B cell (primary cell): ENCODE data around the gene BMP3. TPM values are rescaled to one million over a fixed set of nuclear protein-coding genes. Genes with fewer than 3 reads are reported as not detected.
"Not testable (repeated sequence)": the region's sequence is repeated elsewhere in the genome, so short reads cannot be mapped to it uniquely, and the experiment has no call there.

Source experiments
- ATAC-seq: fragments of 200-7000 bp; cut with Tn5 transposase; one replicate; pipeline ENCODE4 v1.10.0; 2021; ENCODE audit warnings: low read depth, mild to moderate bottlenecking, moderate number of reproducible peaks, moderate library complexity
- CTCF ChIA-PET: fragments of 350-600 bp; sonication (Branson Sonifier 250); formaldehyde crosslinking; loops from one replicate; lab custom pipeline; 2021; ENCODE audit warnings: antibody characterized with exemption, inconsistent platforms; lab: Charles Lee
- POLR2A ChIA-PET: fragments of 350-600 bp; sonication (Branson Sonifier 250); formaldehyde crosslinking; loops from one replicate; lab custom pipeline; 2021; ENCODE audit warnings: antibody characterized with exemption; lab: Charles Lee
- DNase-seq: peaks from one replicate; pipeline ENCODE4 v3.0.0; 2013
- H2AFZ ChIP-seq: 2 replicates; pipeline ENCODE4 v1.6.1; 2012; ENCODE audit warnings: mild to moderate bottlenecking, low read depth, low read length; ENCODE audit not compliant: insufficient read depth, poor library complexity, severe bottlenecking
- H3K27ac ChIP-seq, 2 donors: 1 replicate in 1 of 2; 2 replicates in 1 of 2; pipeline ENCODE4 v1.5.1; 2012 to 2013; ENCODE audit warnings: low read length in 2 of 2, mild to moderate bottlenecking in 2 of 2, moderate library complexity in 1 of 2
- H3K27me3 ChIP-seq, 4 experiments: fragments of 200-600 bp in 1 of 4; sonication (generic) in 1 of 4; replicated peaks in 1 of 4; 1 replicate in 2 of 4; 2 replicates in 2 of 4; pipeline versions ENCODE4 v1.6.1 to v1.7.0; 2013 to 2016; ENCODE audit warnings: low read length in 3 of 4, mild to moderate bottlenecking in 2 of 4, mixed read lengths in 1 of 4, moderate library complexity in 1 of 4; ENCODE audit not compliant: insufficient read depth in 4 of 4, control insufficient read depth in 3 of 4; ENCODE audit errors: control extremely low read depth in 1 of 4
- H3K36me3 ChIP-seq, 2 experiments: replicated peaks in 1 of 2; 1 replicate in 1 of 2; 2 replicates in 1 of 2; pipeline versions ENCODE4 v1.6.1 to v1.7.1; 2013; ENCODE audit warnings: low read length in 1 of 2; ENCODE audit not compliant: insufficient read depth in 2 of 2, control insufficient read depth in 1 of 2; ENCODE audit errors: control extremely low read depth in 1 of 2, extremely low read depth in 1 of 2
- H3K4me1 ChIP-seq, 2 donors: fragments of 200-600 bp in 1 of 2; sonication (generic) in 1 of 2; 1 replicate in 1 of 2; 2 replicates in 1 of 2; pipeline versions ENCODE4 v1.5.1 to v1.6.1; 2013 to 2017; ENCODE audit warnings: low read length in 2 of 2; ENCODE audit not compliant: control insufficient read depth in 2 of 2, insufficient read depth in 2 of 2
- H3K4me2 ChIP-seq: replicated peaks from 2 replicates; pipeline ENCODE3; 2012; ENCODE audit warnings: mild to moderate bottlenecking, low read depth, low read length; ENCODE audit not compliant: poor library complexity, severe bottlenecking
- H3K4me3 ChIP-seq, 5 experiments: fragments of 200-600 bp in 1 of 5; sonication (generic) in 1 of 5; 1 replicate in 3 of 5; 2 replicates in 2 of 5; pipeline versions ENCODE4 v1.5.1 to v1.7.0; 2011 to 2016; ENCODE audit warnings: low read length in 4 of 5, mild to moderate bottlenecking in 4 of 5, low read depth in 2 of 5, control low read depth in 1 of 5, moderate library complexity in 1 of 5; ENCODE audit not compliant: insufficient read depth in 1 of 5; ENCODE audit errors: control extremely low read depth in 1 of 5, extremely low read depth in 1 of 5
- H3K79me2 ChIP-seq: fragments of 200-600 bp; sonication (generic); one replicate; pipeline ENCODE4 v1.6.0; 2016; ENCODE audit warnings: low read length; ENCODE audit not compliant: control insufficient read depth, insufficient read depth
- H3K9ac ChIP-seq: fragments of 200-600 bp; sonication (generic); 2 replicates; pipeline ENCODE4 v1.6.1; 2017; ENCODE audit warnings: mild to moderate bottlenecking, low read length, moderate library complexity
- H3K9me3 ChIP-seq, 3 donors: one replicate each; pipeline versions ENCODE4 v1.6.1 to v1.7.1; 2013; ENCODE audit warnings: low read length in 2 of 3; ENCODE audit not compliant: control insufficient read depth in 2 of 3, insufficient read depth in 1 of 3; ENCODE audit errors: control extremely low read depth in 1 of 3
- H4K20me1 ChIP-seq: 2 replicates; pipeline ENCODE4 v1.6.0; 2012; ENCODE audit warnings: mild to moderate bottlenecking, low read length; ENCODE audit not compliant: insufficient read depth, control insufficient read depth, poor library complexity, severe bottlenecking
- H3K27ac Mint-ChIP-seq: one replicate; pipeline ENCODE4 v1.8.0; 2021; ENCODE audit warnings: mixed read lengths
- H3K27me3 Mint-ChIP-seq: one replicate; pipeline ENCODE4 v1.8.0; 2021; ENCODE audit warnings: mixed read lengths
- H3K4me1 Mint-ChIP-seq: one replicate; pipeline ENCODE4 v1.8.0; 2021; ENCODE audit warnings: mixed read lengths
- H3K4me3 Mint-ChIP-seq: one replicate; pipeline ENCODE4 v1.8.0; 2021; ENCODE audit warnings: mixed read lengths
- H3K9me3 Mint-ChIP-seq: one replicate; pipeline ENCODE4 v1.8.0; 2022; ENCODE audit warnings: mixed read lengths; ENCODE audit not compliant: insufficient read depth
- EZH2 ChIP-seq: IDR thresholded peaks from 2 replicates; pipeline ENCODE4 v1.6.1; 2012; ENCODE audit warnings: borderline replicate concordance, low read depth, mild to moderate bottlenecking, moderate library complexity, low read length; ENCODE audit not compliant: insufficient read depth, poor library complexity, severe bottlenecking
- WGBS: methylation state at CpG from one replicate; pipeline ENCODE4 v1.1.5; 2013; ENCODE audit warnings: missing lambda C conversion rate; ENCODE audit not compliant: insufficient coverage; 5-methylcytosine and 5-hydroxymethylcytosine counted together
- intact Hi-C: fragments of 100-400 bp; cut with micrococcal nuclease; formaldehyde crosslinking; loops from one replicate; pipeline ENCODE4 v1.10.0; 2022
- polyA plus RNA-seq: library from polyadenylated mRNA; depleted of rRNA; stranded (reverse); fragments of >200 nt; gene quantifications from 2 replicates; pipeline ENCODE4 v1.2.3, GENCODE V29; 2012
- total RNA-seq, 2 donors: library from RNA; stranded (reverse); fragments of 120-200 nt in 1 of 2; gene quantifications; 1 replicate in 1 of 2; 2 replicates in 1 of 2; pipeline versions ENCODE4 v1.2.3 to v1.2.4, GENCODE V29; 2013 to 2022
- TF ChIP-seq, protein P1 (sequence below): fragments of 200-600 bp; IDR thresholded peaks from one replicate; pipeline ENCODE4 v1.8.0; 2022; ENCODE audit warnings: antibody characterized with exemption, mild to moderate bottlenecking

The BMP3 gene
- total and polyA plus RNA-seq, 2 donors (not counting 1 experiment from before 2014, with no cell fraction given) = 0.49 to 0.57 TPM

DNA sequence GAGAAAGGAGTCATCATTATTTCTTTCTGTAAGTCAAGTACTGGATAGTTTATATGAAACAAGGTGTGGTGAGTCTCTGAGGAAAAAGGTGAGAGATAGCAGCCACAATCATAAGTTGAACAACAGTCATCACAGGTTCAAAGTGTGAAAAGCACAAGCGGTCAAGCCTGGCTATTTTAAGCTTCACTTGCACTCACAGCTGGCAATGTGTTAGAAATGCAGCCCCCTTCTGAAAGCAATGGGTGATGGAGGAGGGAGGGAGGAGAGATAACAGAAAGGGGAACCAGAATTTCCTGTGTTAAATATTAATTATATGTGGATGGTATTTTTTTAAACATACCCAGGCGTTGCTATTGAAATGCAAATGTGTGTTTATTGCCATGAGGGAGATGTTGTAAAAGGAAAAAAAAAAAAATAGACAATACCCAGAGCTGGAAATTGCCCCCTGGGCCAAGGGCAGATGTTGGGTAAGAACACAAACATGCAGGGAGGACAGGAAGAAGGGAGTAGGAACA, 26.9 kb upstream of the BMP3 start:
- no peak for TF ChIP-seq EZH2
- TF ChIP-seq, protein P1, sequence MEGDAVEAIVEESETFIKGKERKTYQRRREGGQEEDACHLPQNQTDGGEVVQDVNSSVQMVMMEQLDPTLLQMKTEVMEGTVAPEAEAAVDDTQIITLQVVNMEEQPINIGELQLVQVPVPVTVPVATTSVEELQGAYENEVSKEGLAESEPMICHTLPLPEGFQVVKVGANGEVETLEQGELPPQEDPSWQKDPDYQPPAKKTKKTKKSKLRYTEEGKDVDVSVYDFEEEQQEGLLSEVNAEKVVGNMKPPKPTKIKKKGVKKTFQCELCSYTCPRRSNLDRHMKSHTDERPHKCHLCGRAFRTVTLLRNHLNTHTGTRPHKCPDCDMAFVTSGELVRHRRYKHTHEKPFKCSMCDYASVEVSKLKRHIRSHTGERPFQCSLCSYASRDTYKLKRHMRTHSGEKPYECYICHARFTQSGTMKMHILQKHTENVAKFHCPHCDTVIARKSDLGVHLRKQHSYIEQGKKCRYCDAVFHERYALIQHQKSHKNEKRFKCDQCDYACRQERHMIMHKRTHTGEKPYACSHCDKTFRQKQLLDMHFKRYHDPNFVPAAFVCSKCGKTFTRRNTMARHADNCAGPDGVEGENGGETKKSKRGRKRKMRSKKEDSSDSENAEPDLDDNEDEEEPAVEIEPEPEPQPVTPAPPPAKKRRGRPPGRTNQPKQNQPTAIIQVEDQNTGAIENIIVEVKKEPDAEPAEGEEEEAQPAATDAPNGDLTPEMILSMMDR = no peak
- no peaks in the 10 kb centered on the region for H3K79me2 ChIP-seq
- H3K4me3 Mint-ChIP-seq = peak overlapping the region; percentile 1
- H3K4me3 ChIP-seq = no peak overlapping the region
- peak overlapping the region; percentile 18 for H2AFZ ChIP-seq
- peaks cover 11 to 15% of the 10 kb centered on the region in 2 donors for H3K4me1 ChIP-seq
- peaks cover 4% of the 10 kb centered on the region for H3K9me3 Mint-ChIP-seq
- H3K27ac ChIP-seq = peak overlapping the region in 1 of 2 donors; percentile 50
- no peak overlapping the region for H3K9ac ChIP-seq
- 0% methylated on average over 1 of the region's 2 CpGs for WGBS
- H4K20me1 ChIP-seq = no peaks in the 10 kb centered on the region
- H3K9me3 ChIP-seq = peaks cover 0 to 3% (median 0%) of the 10 kb centered on the region in 3 donors
- POLR2A ChIA-PET = no interaction called here
- intact Hi-C loops = no loop called here
- H3K36me3 ChIP-seq = no peaks in the 10 kb centered on the region
- H3K27me3 ChIP-seq = no peaks in the 10 kb centered on the region
- H3K4me1 Mint-ChIP-seq = peaks cover 14% of the 10 kb centered on the region
- CTCF ChIA-PET = no interaction called here
- ATAC-seq (peak; percentile 33), DNase-seq (peak; percentile 18)
- H3K4me2 ChIP-seq = peak overlapping the region; percentile 43
- H3K27ac Mint-ChIP-seq = peak overlapping the region; percentile 4
- no peaks in the 10 kb centered on the region for H3K27me3 Mint-ChIP-seq

DNA sequence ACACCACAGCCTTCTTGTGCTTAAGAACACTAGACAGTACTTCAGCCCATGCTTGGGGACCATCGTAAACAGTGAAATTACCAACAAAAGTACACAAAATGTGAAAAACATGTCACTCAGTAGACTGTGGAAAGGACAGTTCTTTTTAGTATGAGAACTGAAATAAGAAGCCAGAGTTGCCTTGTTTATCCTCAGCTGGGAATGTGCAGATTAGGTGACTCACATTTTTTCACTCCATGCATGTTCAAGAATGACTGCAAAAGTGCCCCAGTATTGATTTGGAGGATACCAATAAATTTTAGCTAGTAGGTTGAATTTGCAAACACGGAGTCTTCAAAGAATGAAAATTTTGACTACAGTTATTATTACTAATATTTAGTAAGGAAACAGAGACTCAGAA, 23.1 kb upstream of the BMP3 start:
- no peaks in the 10 kb centered on the region for H3K79me2 ChIP-seq
- TF ChIP-seq, protein P1 = no peak
- TF ChIP-seq EZH2 = no peak
- H3K36me3 ChIP-seq = no peaks in the 10 kb centered on the region
- H4K20me1 ChIP-seq = no peaks in the 10 kb centered on the region
- peaks cover 0 to 8% (median 2%) of the 10 kb centered on the region in 3 donors for H3K9me3 ChIP-seq
- no peak overlapping the region for H3K27ac ChIP-seq
- H3K27me3 ChIP-seq = no peaks in the 10 kb centered on the region
- no peak overlapping the region for H3K9ac ChIP-seq
- Mint-ChIP-seq H3K9me3 (peaks cover 4% of the 10 kb centered on the region), H3K4me3 (no peak overlapping the region), H3K27me3 (no peaks in the 10 kb centered on the region), H3K27ac (no peak overlapping the region), H3K4me1 (peaks cover 14% of the 10 kb centered on the region)
- WGBS = no CpG with 5 or more reads among the region's 2 CpGs
- intact Hi-C loops = no loop called here
- DNase-seq (no peak), ATAC-seq (no peak)
- peaks cover 11 to 15% of the 10 kb centered on the region in 2 donors for H3K4me1 ChIP-seq
- no peak overlapping the region for H3K4me2 ChIP-seq
- CTCF ChIA-PET = no interaction called here
- POLR2A ChIA-PET = no interaction called here
- H3K4me3 ChIP-seq = no peak overlapping the region
- no peak overlapping the region for H2AFZ ChIP-seq

DNA sequence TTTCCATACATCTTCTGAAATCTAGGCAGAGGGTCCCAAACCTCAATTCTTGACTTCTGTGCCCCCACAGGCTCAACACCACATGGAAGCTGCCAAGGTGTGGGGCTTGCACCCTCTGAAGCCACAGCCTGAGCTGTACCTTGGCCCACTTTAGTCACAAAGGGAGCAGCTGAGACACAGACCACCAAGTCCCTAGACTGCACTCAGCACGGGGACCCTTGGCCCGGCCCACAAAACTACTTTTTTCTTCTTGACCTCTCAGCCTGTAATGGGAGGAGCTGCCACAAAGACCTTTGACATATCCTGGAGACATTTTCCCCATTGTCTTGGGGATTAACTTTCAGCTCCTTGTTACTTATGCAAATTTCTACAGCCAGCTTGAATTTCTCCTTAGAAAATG, 13.9 kb upstream of the BMP3 start:
- intact Hi-C loops, H3K79me2 ChIP-seq, H3K27ac ChIP-seq, H3K9ac ChIP-seq, H3K36me3 ChIP-seq, H4K20me1 ChIP-seq, H3K27ac Mint-ChIP-seq, H3K4me1 Mint-ChIP-seq, H3K4me3 ChIP-seq, ATAC-seq, H3K27me3 ChIP-seq, DNase-seq, H3K4me3 Mint-ChIP-seq, H3K9me3 Mint-ChIP-seq, H3K9me3 ChIP-seq, CTCF ChIA-PET, H3K27me3 Mint-ChIP-seq, H3K4me2 ChIP-seq, H2AFZ ChIP-seq, POLR2A ChIA-PET, H3K4me1 ChIP-seq: not testable (repeated sequence)
- 54% methylated on average over 2 of the region's 2 CpGs for WGBS
